C4-2B (cell line): Measurements from ENCODE around the gene DYTN.

Experiments
- CTCF ChIP-seq: fragments of 450-650 bp; conservative IDR thresholded peaks from 2 replicates; pipeline ENCODE4 v1.5.1; 2017; ENCODE audit warnings: mild to moderate bottlenecking
- ZFX ChIP-seq: fragments of 450-650 bp; IDR thresholded peaks from 2 replicates; pipeline ENCODE4 v1.6.1; 2017

GRCh38 chr2:206619011-206619410 is 99.2 kb downstream of the DYTN start:
- TF ChIP-seq CTCF: no peak
- no peak for TF ChIP-seq ZFX
